H1 (cell line): ENCODE data around the gene P2RY8. TPM values are rescaled to one million over a fixed set of nuclear protein-coding genes. Genes with fewer than 3 reads are reported as not detected.

Source experiments
- CTCF ChIA-PET: fragments of 300-600 bp; sonication (Branson Sonifier 250); formaldehyde crosslinking; loops from one replicate; lab custom pipeline; 2021; ENCODE audit not compliant: partially characterized antibody; lab: Charles Lee
- POLR2A ChIA-PET: fragments of 300-600 bp; sonication (Branson Sonifier 250); formaldehyde crosslinking; loops from one replicate; lab custom pipeline; 2021; ENCODE audit warnings: inconsistent platforms; ENCODE audit not compliant: partially characterized antibody; lab: Charles Lee
- DNase-seq, 2 experiments: peaks; one replicate each; pipeline versions ENCODE4 v3.0.0 to v3.0.0-alpha.2; 2010 to 2022; ENCODE audit warnings: low spot score in 2 of 2, low read depth in 1 of 2, mixed read lengths in 1 of 2
- FAIRE-seq: peaks from 2 replicates; lab custom pipeline; 2011; peaks lifted over from hg19 to GRCh38; lab: Jason Lieb, UNC
- H2AFZ ChIP-seq: 2 replicates; pipeline ENCODE4 v1.8.1; 2012; ENCODE audit warnings: low read length, inconsistent platforms
- H2AK5ac ChIP-seq: 2 replicates; pipeline ENCODE4 v1.6.1; 2013; ENCODE audit warnings: low read depth, low read length
- H2BK120ac ChIP-seq: replicated peaks from 2 replicates; pipeline ENCODE3; 2013; ENCODE audit warnings: low read depth, low read length, inconsistent platforms
- H2BK12ac ChIP-seq: 2 replicates; pipeline ENCODE4 v1.6.1; 2013; ENCODE audit warnings: low read depth, low read length
- H2BK15ac ChIP-seq: 2 replicates; pipeline ENCODE4 v1.6.1; 2013; ENCODE audit warnings: low read length
- H2BK20ac ChIP-seq: 2 replicates; pipeline ENCODE4 v1.6.1; 2013; ENCODE audit warnings: low read length
- H2BK5ac ChIP-seq: 2 replicates; pipeline ENCODE4 v1.6.1; 2013; ENCODE audit warnings: low read depth, low read length
- H3K14ac ChIP-seq: 2 replicates; pipeline ENCODE4 v1.6.1; 2013; ENCODE audit warnings: inconsistent platforms; ENCODE audit not compliant: insufficient read length
- H3K18ac ChIP-seq: 2 replicates; pipeline ENCODE4 v1.6.1; 2013; ENCODE audit warnings: low read length; ENCODE audit errors: extremely low read depth
- H3K23ac ChIP-seq: 2 replicates; pipeline ENCODE4 v1.6.1; 2013; ENCODE audit warnings: inconsistent platforms; ENCODE audit not compliant: insufficient read length
- H3K23me2 ChIP-seq: 2 replicates; pipeline ENCODE4 v1.6.1; 2013; ENCODE audit warnings: low read depth, low read length
- H3K27ac ChIP-seq: 2 replicates; pipeline ENCODE4 v1.6.1; 2011; ENCODE audit warnings: low read depth, low read length, inconsistent platforms
- H3K27me3 ChIP-seq, 4 experiments: replicated peaks in 1 of 4; 1 replicate in 1 of 4; 2 replicates in 3 of 4; pipeline versions ENCODE4 v1.6.1 to v1.8.1; 2011 to 2013; ENCODE audit warnings: low read length in 3 of 4, mild to moderate bottlenecking in 3 of 4, inconsistent platforms in 2 of 4, mixed read lengths in 2 of 4, moderate library complexity in 1 of 4; ENCODE audit not compliant: control insufficient read depth in 3 of 4, insufficient read depth in 3 of 4; ENCODE audit errors: extremely low read depth in 1 of 4
- H3K36me3 ChIP-seq, 4 experiments: 2 replicates each; pipeline versions ENCODE4 v1.6.1 to v1.8.1; 2011 to 2013; ENCODE audit warnings: mild to moderate bottlenecking in 4 of 4, low read length in 3 of 4, moderate library complexity in 2 of 4, control low read depth in 1 of 4, inconsistent platforms in 1 of 4; ENCODE audit not compliant: insufficient read depth in 4 of 4, control insufficient read depth in 2 of 4
- H3K4ac ChIP-seq: replicated peaks from 2 replicates; pipeline ENCODE3; 2013; ENCODE audit warnings: low read length, low read depth, mixed read lengths, inconsistent platforms; ENCODE audit not compliant: insufficient read length
- H3K4me1 ChIP-seq, 4 experiments: replicated peaks in 1 of 4; 1 replicate in 1 of 4; 2 replicates in 3 of 4; pipeline versions ENCODE4 v1.6.1 to v1.8.1; 2011 to 2013; ENCODE audit warnings: low read length in 3 of 4, inconsistent platforms in 2 of 4, mixed read lengths in 1 of 4; ENCODE audit not compliant: insufficient read depth in 4 of 4, control insufficient read depth in 3 of 4
- H3K4me2 ChIP-seq, 2 experiments: 2 replicates each; pipeline versions ENCODE4 v1.6.1 to v1.8.1; 2011 to 2013; ENCODE audit warnings: low read depth in 2 of 2, low read length in 2 of 2, control low read depth in 1 of 2, inconsistent platforms in 1 of 2, mild to moderate bottlenecking in 1 of 2; ENCODE audit not compliant: insufficient read depth in 1 of 2
- H3K4me3 ChIP-seq, 4 experiments: fragments of 200-600, 300-600 bp in 1 of 4; sonication (generic), shearing (Covaris generic), sonication (Bioruptor Twin) in 1 of 4; 2 replicates each; pipeline versions ENCODE4 v1.5.1 to v1.8.1; 2011 to 2016; ENCODE audit warnings: low read length in 4 of 4, low read depth in 3 of 4, control low read depth in 2 of 4, inconsistent platforms in 2 of 4, mild to moderate bottlenecking in 2 of 4, mixed read lengths in 1 of 4, moderate library complexity in 1 of 4; ENCODE audit not compliant: insufficient read depth in 2 of 4; ENCODE audit errors: extremely low read depth in 1 of 4
- H3K56ac ChIP-seq: replicated peaks from 2 replicates; pipeline ENCODE3; 2013; ENCODE audit warnings: low read depth, mild to moderate bottlenecking, mixed read lengths, low read length, inconsistent platforms; ENCODE audit not compliant: insufficient read length
- H3K79me1 ChIP-seq: 2 replicates; pipeline ENCODE4 v1.6.1; 2013; ENCODE audit warnings: low read depth, low read length, control low read depth
- H3K79me2 ChIP-seq, 2 experiments: 2 replicates each; pipeline versions ENCODE4 v1.6.1 to v1.8.1; 2012 to 2013; ENCODE audit warnings: low read length in 2 of 2, mild to moderate bottlenecking in 2 of 2, inconsistent platforms in 1 of 2; ENCODE audit not compliant: insufficient read depth in 2 of 2, control insufficient read depth in 1 of 2
- H3K9ac ChIP-seq, 4 experiments: replicated peaks in 1 of 4; 1 replicate in 1 of 4; 2 replicates in 3 of 4; pipeline versions ENCODE4 v1.6.1 to v1.8.1; 2011 to 2013; ENCODE audit warnings: low read depth in 3 of 4, low read length in 3 of 4, control low read depth in 2 of 4, mild to moderate bottlenecking in 2 of 4, moderate library complexity in 2 of 4, inconsistent platforms in 1 of 4; ENCODE audit errors: extremely low read depth in 1 of 4
- H3K9me3 ChIP-seq, 2 experiments: 2 replicates each; pipeline versions ENCODE4 v1.6.1 to v1.8.1; 2012 to 2013; ENCODE audit warnings: mild to moderate bottlenecking in 2 of 2, moderate library complexity in 2 of 2, control low read depth in 1 of 2, inconsistent platforms in 1 of 2, low read depth in 1 of 2, low read length in 1 of 2, mixed read lengths in 1 of 2; ENCODE audit not compliant: insufficient read depth in 2 of 2
- H4K20me1 ChIP-seq, 2 experiments: replicated peaks in 1 of 2; 2 replicates each; pipeline versions ENCODE3 to v1.8.1; 2011 to 2013; ENCODE audit warnings: inconsistent platforms in 2 of 2, low read length in 2 of 2, mild to moderate bottlenecking in 1 of 2; ENCODE audit not compliant: insufficient read depth in 2 of 2, control insufficient read depth in 1 of 2
- H4K5ac ChIP-seq: 2 replicates; pipeline ENCODE4 v1.6.1; 2013; ENCODE audit warnings: low read length, low read depth, mixed read lengths, inconsistent platforms; ENCODE audit not compliant: insufficient read length
- H4K8ac ChIP-seq: 2 replicates; pipeline ENCODE4 v1.8.0; 2013; ENCODE audit warnings: mild to moderate bottlenecking, moderate library complexity, low read length, inconsistent platforms; ENCODE audit not compliant: insufficient read depth; ENCODE audit errors: extremely low read depth
- H4K91ac ChIP-seq: replicated peaks from 2 replicates; pipeline ENCODE3; 2013; ENCODE audit warnings: low read length, mixed read lengths, inconsistent platforms; ENCODE audit not compliant: insufficient read length
- ASH2L ChIP-seq: fragments of 200-600, 300-600 bp; sonication (generic); IDR thresholded peaks from one replicate; pipeline ENCODE4 v1.7.1; 2017; ENCODE audit warnings: low read length
- ATF3 ChIP-seq: IDR thresholded peaks from 2 replicates; pipeline ENCODE4 v1.6.1; 2011; ENCODE audit warnings: low read depth, mild to moderate bottlenecking, low read length; ENCODE audit not compliant: insufficient read depth
- BCL11A ChIP-seq, 2 experiments: IDR thresholded peaks; one replicate each; pipeline ENCODE4 v1.6.1; 2011; ENCODE audit warnings: low read depth in 2 of 2, low read length in 2 of 2, mild to moderate bottlenecking in 2 of 2
- BRCA1 ChIP-seq: IDR thresholded peaks from 2 replicates; pipeline ENCODE4 v1.6.1; 2012; ENCODE audit warnings: low read depth, low read length, improper control_type of control experiment
- CEBPB ChIP-seq: IDR thresholded peaks from 2 replicates; pipeline ENCODE4 v1.6.1; 2012; ENCODE audit warnings: low read depth, low read length
- CHD2 ChIP-seq: IDR thresholded peaks from 2 replicates; pipeline ENCODE4 v1.6.1; 2012; ENCODE audit warnings: low read length, improper control_type of control experiment
- E2F6 ChIP-seq: IDR thresholded peaks from 2 replicates; pipeline ENCODE4 v1.6.1; 2012; ENCODE audit warnings: inconsistent platforms
- EP300 ChIP-seq, 2 experiments: IDR thresholded peaks; 1 replicate in 1 of 2; 2 replicates in 1 of 2; pipeline ENCODE4 v1.6.1; 2011 to 2012; ENCODE audit warnings: low read depth in 2 of 2, low read length in 2 of 2, mild to moderate bottlenecking in 2 of 2, borderline replicate concordance in 1 of 2, inconsistent platforms in 1 of 2, moderate library complexity in 1 of 2
- GTF2F1 ChIP-seq: IDR thresholded peaks from 2 replicates; pipeline ENCODE4 v1.6.1; 2012; ENCODE audit warnings: low read depth, low read length, improper control_type of control experiment, borderline replicate concordance
- MAFK ChIP-seq: IDR thresholded peaks from 2 replicates; pipeline ENCODE4 v1.6.1; 2012; ENCODE audit warnings: low read depth, mild to moderate bottlenecking, improper control_type of control experiment, low read length
- POLR2A ChIP-seq, 2 experiments: IDR thresholded peaks; 1 replicate in 1 of 2; 2 replicates in 1 of 2; pipeline ENCODE4 v1.6.1; 2011; ENCODE audit warnings: low read depth in 2 of 2, low read length in 2 of 2, mild to moderate bottlenecking in 2 of 2; ENCODE audit errors: control extremely low read depth in 1 of 2
- POLR2AphosphoS5 ChIP-seq: IDR thresholded peaks from 2 replicates; pipeline ENCODE4 v1.6.1; 2011; ENCODE audit warnings: low read depth, low read length
- SP1 ChIP-seq: IDR thresholded peaks from 2 replicates; pipeline ENCODE4 v1.6.1; 2011; ENCODE audit warnings: low read depth, low read length
- TAF1 ChIP-seq: IDR thresholded peaks from 2 replicates; pipeline ENCODE4 v1.6.1; 2011; ENCODE audit warnings: mild to moderate bottlenecking, low read depth, low read length
- TBP ChIP-seq: IDR thresholded peaks from 2 replicates; pipeline ENCODE4 v1.6.1; 2011; ENCODE audit warnings: low read depth, low read length, improper control_type of control experiment
- YY1 ChIP-seq: IDR thresholded peaks from 2 replicates; pipeline ENCODE4 v1.6.1; 2011; ENCODE audit warnings: low read depth, mild to moderate bottlenecking, low read length
- WGBS, 2 experiments: shearing (Covaris generic) in 1 of 2; methylation state at CpG; one replicate each; pipeline versions ENCODE4 v1.1.6 to v1.1.7; 2013 to 2015; ENCODE audit warnings: low lambda C conversion rate in 2 of 2, mixed read lengths in 2 of 2, inconsistent platforms in 1 of 2, low coverage in 1 of 2, missing lambda C conversion rate in 1 of 2; ENCODE audit not compliant: insufficient replicate concordance in 2 of 2, insufficient coverage in 1 of 2, insufficient read length in 1 of 2; ENCODE audit errors: extremely low coverage in 1 of 2, missing lambda C conversion rate in 1 of 2; 5-methylcytosine and 5-hydroxymethylcytosine counted together
- polyA plus RNA-seq, 7 experiments: library from polyadenylated mRNA; depleted of rRNA in 3 of 7; stranded (reverse) in 5 of 7; unstranded in 2 of 7; fragments of >200 nt in 5 of 7; fragments of 200-250 nt in 2 of 7; gene quantifications; 1 replicate in 5 of 7; 2 replicates in 1 of 7; 4 replicates in 1 of 7; pipeline versions ENCODE4 v1.2.1 to v1.2.3, GENCODE V29; 2011 to 2013; ENCODE audit warnings: missing spikeins in 2 of 7, mixed read lengths in 2 of 7
- total RNA-seq: library from RNA; stranded (reverse); fragmentation: NEBNext Ultra II Directional; extraction: Animal tissue kit (Norgen Biotek cat#: 25700); gene quantifications from 2 replicates; pipeline ENCODE4 v1.2.1, GENCODE V29; 2021

P2RY8 gene
- total and polyA plus RNA-seq, 2 of the 8 experiments (the other 6 are each of a cell fraction or from before 2014, with no cell fraction given) = 0.09 to 0.15 TPM

- Histone ChIP-seq H3K79me1 (no peaks in the 10 kb centered on the region), H2BK20ac (no peak overlapping the region), H3K27me3 (no peaks in the 10 kb centered on the region), H3K14ac (no peak overlapping the region), H3K9ac (no peak overlapping the region), H4K8ac (no peak overlapping the region), H4K5ac (no peak overlapping the region), H2BK15ac (no peak overlapping the region), H3K36me3 (no peaks in the 10 kb centered on the region), H3K23me2 (no peaks in the 10 kb centered on the region; the same call in 1 of the 2 replicates), H2AFZ (no peak overlapping the region), H3K4me3 (no peak overlapping the region), H3K56ac (no peak overlapping the region), H2BK120ac (no peak overlapping the region), H2BK5ac (no peak overlapping the region), H3K4ac (no peak overlapping the region), H4K91ac (no peak overlapping the region), H3K4me2 (no peak overlapping the region), H2AK5ac (no peak overlapping the region), H3K27ac (no peak overlapping the region), H4K20me1 (no peaks in the 10 kb centered on the region), H3K9me3 (peaks cover 0 to 3% of the 10 kb centered on the region in 2 experiments; a peak in 1 of 4 replicates), H3K23ac (no peak overlapping the region), H3K79me2 (no peaks in the 10 kb centered on the region), H3K18ac (no peak overlapping the region), H3K4me1 (no peaks in the 10 kb centered on the region), H2BK12ac (no peak overlapping the region)
- FAIRE-seq (no peak), DNase-seq (no peak)
- ChIA-PET CTCF (no interaction called here), POLR2A (no interaction called here)
- WGBS, 2 experiments = 75% methylated on average over 5 of the region's 5 CpGs; no CpG with 5 or more reads in 1 of the 2 experiments
- TF ChIP-seq YY1 (no peak), BCL11A (IDR thresholded peaks at IDR 0.05; ENCODE audit: low read depth in 2 of 2, low read length in 2 of 2) (no peak), TAF1 (no peak), CEBPB (no peak), GTF2F1 (no peak), POLR2A (IDR thresholded peaks at IDR 0.05; ENCODE audit: control extremely low read depth in 1 of 2, low read depth in 2 of 2, low read length in 2 of 2) (no peak), POLR2AphosphoS5 (no peak), E2F6 (no peak), TBP (no peak), ASH2L (no peak), BRCA1 (no peak), MAFK (no peak), ATF3 (no peak), CHD2 (no peak), SP1 (no peak), EP300 (IDR thresholded peaks at IDR 0.05; ENCODE audit: borderline replicate concordance in 1 of 2, low read depth in 2 of 2, low read length in 2 of 2) (no peak)
Measured at GRCh38 chrX:1511150-1511549, 25.8 kb downstream of the P2RY8 start.
